Measurements from ENCODE around the gene ZRANB3.

- no peak for TF ChIP-seq CTCF (IDR thresholded peaks at IDR 0.05; ENCODE audit: low read length)
- no peak for TF ChIP-seq EZH2 (IDR thresholded peaks at IDR 0.05; ENCODE audit: borderline replicate concordance, low read length)
Measured at GRCh38 chr2:135552887-135553286, 21.9 kb upstream of the ZRANB3 start.

Measured in OCI-LY1 (cell line).